Chondrocyte (in vitro differentiated cells): Measurements from ENCODE around the gene RBBP8NL. TPM values are rescaled to one million over a fixed set of nuclear protein-coding genes. Genes with fewer than 3 reads are reported as not detected.

Experiments
- DNase-seq: peaks from one replicate; pipeline ENCODE4 v3.0.0; 2021; ENCODE audit warnings: mixed read lengths, low spot score
- H3K27ac Mint-ChIP-seq: one replicate; pipeline ENCODE4 v1.8.0; 2021; ENCODE audit warnings: mild to moderate bottlenecking, moderate library complexity, mixed read lengths; ENCODE audit not compliant: unreplicated experiment
- H3K27me3 Mint-ChIP-seq: 2 replicates; pipeline ENCODE4 v1.8.0; 2021; ENCODE audit warnings: low read depth, mixed read lengths
- H3K36me3 Mint-ChIP-seq: 2 replicates; pipeline ENCODE4 v1.8.0; 2021; ENCODE audit warnings: low read depth, mixed read lengths
- H3K4me1 Mint-ChIP-seq: 2 replicates; pipeline ENCODE4 v1.8.0; 2021; ENCODE audit warnings: low read depth, mild to moderate bottlenecking, mixed read lengths
- H3K4me3 Mint-ChIP-seq: one replicate; pipeline ENCODE4 v1.8.0; 2021; ENCODE audit warnings: mild to moderate bottlenecking, moderate library complexity, mixed read lengths; ENCODE audit not compliant: unreplicated experiment
- H3K9me3 Mint-ChIP-seq: 2 replicates; pipeline ENCODE4 v1.8.0; 2021; ENCODE audit warnings: low read depth, mixed read lengths
- total RNA-seq: library from RNA; stranded (reverse); gene quantifications from 3 replicates; pipeline ENCODE4 v1.2.1, GENCODE V29; 2021
- TF ChIP-seq, protein P1 (sequence below): fragments of 200-600 bp; sonication (generic); IDR thresholded peaks from 2 replicates; pipeline ENCODE4 v1.5.0; 2021; ENCODE audit warnings: antibody characterized with exemption, mild to moderate bottlenecking, moderate library complexity

The RBBP8NL gene
- total RNA-seq, 1 donor from 2014 or later: not detected

DNA sequence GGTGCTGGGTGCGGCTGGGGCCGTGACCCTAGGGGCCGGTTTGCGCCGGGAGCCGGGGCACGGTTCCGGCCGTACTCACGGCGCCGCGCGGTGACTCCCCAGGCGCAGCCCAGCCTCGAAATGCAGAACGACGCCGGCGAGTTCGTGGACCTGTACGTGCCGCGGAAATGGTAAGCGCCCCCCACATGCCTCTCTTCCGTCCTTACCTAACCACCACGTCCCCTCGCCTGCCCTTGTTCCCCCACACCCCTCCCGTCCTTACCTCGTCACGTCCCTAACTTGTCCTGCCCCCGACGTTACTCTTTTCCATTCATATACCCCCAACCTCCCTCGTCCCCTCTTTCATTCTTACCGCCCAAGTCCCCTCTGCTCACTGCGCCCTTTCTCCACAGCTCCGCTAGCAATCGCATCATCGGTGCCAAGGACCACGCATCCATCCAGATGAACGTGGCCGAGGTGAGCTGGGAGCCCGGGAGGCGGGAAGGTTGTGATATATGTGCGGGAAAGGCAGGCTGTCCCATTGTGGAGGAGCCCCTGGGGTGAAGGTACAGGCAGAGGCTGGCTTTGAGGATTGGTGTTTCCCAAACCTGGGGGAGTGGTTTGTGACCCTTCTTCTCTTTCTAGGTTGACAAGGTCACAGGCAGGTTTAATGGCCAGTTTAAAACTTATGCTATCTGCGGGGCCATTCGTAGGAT is 40.0 kb downstream of the RBBP8NL start:
- Mint-ChIP-seq H3K9me3 (no peaks in the 10 kb centered on the region), H3K36me3 (peaks cover 10% of the 10 kb centered on the region), H3K4me1 (peaks cover 41% of the 10 kb centered on the region), H3K27ac (peak overlapping the region; percentile 85), H3K4me3 (peak overlapping the region; percentile 87), H3K27me3 (no peaks in the 10 kb centered on the region)
- TF ChIP-seq, protein P1, sequence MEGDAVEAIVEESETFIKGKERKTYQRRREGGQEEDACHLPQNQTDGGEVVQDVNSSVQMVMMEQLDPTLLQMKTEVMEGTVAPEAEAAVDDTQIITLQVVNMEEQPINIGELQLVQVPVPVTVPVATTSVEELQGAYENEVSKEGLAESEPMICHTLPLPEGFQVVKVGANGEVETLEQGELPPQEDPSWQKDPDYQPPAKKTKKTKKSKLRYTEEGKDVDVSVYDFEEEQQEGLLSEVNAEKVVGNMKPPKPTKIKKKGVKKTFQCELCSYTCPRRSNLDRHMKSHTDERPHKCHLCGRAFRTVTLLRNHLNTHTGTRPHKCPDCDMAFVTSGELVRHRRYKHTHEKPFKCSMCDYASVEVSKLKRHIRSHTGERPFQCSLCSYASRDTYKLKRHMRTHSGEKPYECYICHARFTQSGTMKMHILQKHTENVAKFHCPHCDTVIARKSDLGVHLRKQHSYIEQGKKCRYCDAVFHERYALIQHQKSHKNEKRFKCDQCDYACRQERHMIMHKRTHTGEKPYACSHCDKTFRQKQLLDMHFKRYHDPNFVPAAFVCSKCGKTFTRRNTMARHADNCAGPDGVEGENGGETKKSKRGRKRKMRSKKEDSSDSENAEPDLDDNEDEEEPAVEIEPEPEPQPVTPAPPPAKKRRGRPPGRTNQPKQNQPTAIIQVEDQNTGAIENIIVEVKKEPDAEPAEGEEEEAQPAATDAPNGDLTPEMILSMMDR: peak; percentile 18
- no peak for DNase-seq

DNA sequence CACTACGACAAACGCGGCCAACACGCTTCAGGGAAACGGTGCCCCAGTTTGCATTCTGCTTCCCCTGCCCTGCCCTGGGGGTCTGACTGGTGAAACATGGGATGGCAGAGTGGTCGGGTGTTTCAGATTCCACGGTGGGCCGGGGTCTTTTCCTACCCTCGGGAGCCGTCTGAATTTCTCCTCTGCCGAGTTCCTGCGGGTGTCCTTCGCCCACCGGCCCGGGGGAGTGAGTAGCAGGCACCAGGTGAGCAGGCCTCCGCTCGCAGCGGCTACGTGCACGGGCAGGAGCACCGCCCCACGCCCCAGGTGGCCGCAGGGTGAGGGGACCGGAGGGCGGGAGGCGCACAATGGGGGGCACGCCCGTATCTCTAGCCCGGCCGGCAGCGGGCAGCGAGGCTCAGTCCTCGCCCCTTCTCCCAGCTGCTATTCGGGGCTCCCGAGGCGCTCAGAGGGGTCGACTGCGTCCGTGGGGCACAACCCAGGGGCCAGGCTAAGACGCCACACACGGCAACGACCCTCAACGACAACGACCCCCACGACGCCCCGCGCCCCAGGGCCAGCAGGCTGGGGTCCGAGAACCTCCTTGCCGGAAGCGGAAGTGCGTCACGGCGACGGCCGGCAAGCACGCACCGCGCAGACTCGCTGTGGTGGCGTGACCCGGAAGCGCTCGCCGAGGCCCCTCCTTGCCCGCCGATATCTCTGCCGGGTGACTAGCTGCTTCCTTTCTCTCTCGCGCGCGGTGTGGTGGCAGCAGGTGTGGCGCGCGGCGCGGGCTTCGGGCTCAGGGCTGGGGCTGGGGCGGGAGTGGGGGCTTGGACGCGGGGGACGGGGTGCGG is 40.7 kb downstream of the RBBP8NL start, which contains the start of gene RPS21:
Gene RPS21 (plus strand): TSS at position 721 of the 836 bp plus-strand sequence. CDS start 236 bp downstream, outside the sequence.
- H3K27ac Mint-ChIP-seq: peak within 1 kb of the TSS; percentile 89
- no peaks in the 10 kb centered on the region for H3K27me3 Mint-ChIP-seq
- no peak for DNase-seq
- H3K36me3 Mint-ChIP-seq: peaks cover 16% of the 10 kb centered on the region
- peaks cover 41% of the 10 kb centered on the region for H3K4me1 Mint-ChIP-seq
- H3K9me3 Mint-ChIP-seq: peaks cover 4% of the 10 kb centered on the region
- peak within 1 kb of the TSS; percentile 87 for H3K4me3 Mint-ChIP-seq
- TF ChIP-seq, protein P1: no peak

DNA sequence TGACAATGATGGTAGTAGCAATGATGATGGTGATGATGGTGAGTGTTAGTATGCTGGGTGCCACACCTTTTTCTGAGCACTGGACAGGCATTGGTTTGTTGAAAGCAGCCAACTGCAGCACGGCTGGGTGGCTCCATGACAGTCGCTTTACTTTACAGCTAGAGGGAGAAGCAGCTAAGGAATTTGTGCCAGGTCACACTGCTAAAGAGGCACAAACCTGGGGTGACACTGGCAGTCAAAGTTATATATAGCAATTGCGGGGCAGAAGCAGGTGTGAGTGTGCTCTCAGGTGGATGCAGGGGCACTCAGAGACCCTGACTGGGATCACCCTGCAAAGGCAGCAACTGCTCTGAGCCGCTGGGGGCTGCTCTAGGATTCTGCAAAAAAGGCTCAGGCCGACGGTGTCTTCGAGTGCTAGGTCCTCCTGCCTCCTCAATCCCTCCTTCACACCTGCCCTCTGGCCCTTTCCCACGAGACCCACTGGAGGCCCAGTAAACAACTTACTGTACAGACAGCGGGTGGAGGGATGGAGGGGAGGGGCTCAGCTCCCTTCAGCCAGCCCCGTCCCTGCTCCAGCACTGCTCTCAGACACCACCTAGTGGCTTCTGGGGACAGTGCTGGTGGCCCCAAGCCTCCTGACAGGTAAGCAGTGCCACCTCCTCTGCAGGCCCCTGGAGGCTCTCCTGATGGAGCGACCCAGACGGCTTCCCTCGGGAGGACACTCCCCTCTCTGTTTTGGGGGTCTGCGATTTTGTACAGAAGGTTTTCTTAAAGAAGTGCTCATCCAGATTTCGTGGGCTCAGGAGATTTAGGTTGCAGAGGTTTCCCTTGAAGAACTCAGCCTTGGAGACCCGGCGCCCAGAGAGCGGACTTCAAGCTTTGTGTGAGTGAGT is 44.8 kb downstream of the RBBP8NL start:
- no peak overlapping the region for H3K4me3 Mint-ChIP-seq

DNA sequence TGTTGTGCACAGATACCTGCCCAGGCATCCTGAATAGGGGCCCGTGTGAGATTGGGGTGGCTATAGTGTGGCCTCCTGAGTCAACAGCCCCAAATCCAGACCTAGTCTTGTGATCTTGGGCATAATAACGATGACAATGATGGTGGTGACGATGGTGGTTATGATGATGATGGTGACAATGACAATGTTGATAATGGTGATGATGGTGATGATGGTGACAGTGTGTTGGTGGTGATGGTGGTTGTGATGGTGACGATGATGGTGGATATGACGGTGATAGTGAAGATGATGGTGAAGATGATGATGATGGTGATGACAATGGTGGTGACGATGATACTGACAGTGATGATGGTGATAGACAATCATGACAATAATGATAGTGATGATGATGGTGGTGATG is 45.5 kb downstream of the RBBP8NL start:
- no peak overlapping the region for H3K4me3 Mint-ChIP-seq
- H3K27ac Mint-ChIP-seq: no peak overlapping the region
- H3K27me3 Mint-ChIP-seq: no peaks in the 10 kb centered on the region
- DNase-seq: no peak
- peaks cover 6% of the 10 kb centered on the region for H3K36me3 Mint-ChIP-seq
- TF ChIP-seq, protein P1: no peak
- peaks cover 45% of the 10 kb centered on the region for H3K4me1 Mint-ChIP-seq
- H3K9me3 Mint-ChIP-seq: peaks cover 4% of the 10 kb centered on the region

More for the DNA sequence above, 44.8 kb downstream of the RBBP8NL start:
- TF ChIP-seq, protein P1: peak; percentile 92
- H3K36me3 Mint-ChIP-seq: peaks cover 7% of the 10 kb centered on the region
- H3K9me3 Mint-ChIP-seq: peaks cover 4% of the 10 kb centered on the region
- peaks cover 40% of the 10 kb centered on the region for H3K4me1 Mint-ChIP-seq
- H3K27ac Mint-ChIP-seq: peak overlapping the region; percentile 49
- no peak for DNase-seq
- H3K27me3 Mint-ChIP-seq: no peaks in the 10 kb centered on the region
